Mesenchymal stem cell (in vitro differentiated cells and primary cell): Measurements from ENCODE around the gene CYP2D6.
"Not testable (repeated sequence)": the region's sequence is repeated elsewhere in the genome, so short reads cannot be mapped to it uniquely, and the experiment has no call there.

ENCODE experiments used
- DNase-seq: peaks from one replicate; pipeline ENCODE4 v3.0.0-alpha.2; 2013
- H2AFZ ChIP-seq: one replicate; pipeline ENCODE4 v1.6.1; 2013; ENCODE audit warnings: low read depth, mild to moderate bottlenecking, control low read depth, inconsistent platforms, low read length, moderate library complexity
- H2AK5ac ChIP-seq: 2 replicates; pipeline ENCODE4 v1.6.1; 2013; ENCODE audit warnings: low read length, moderate library complexity, mild to moderate bottlenecking, inconsistent platforms; ENCODE audit not compliant: severe bottlenecking
- H2BK120ac ChIP-seq: one replicate; pipeline ENCODE4 v1.6.1; 2013; ENCODE audit warnings: low read depth, mild to moderate bottlenecking, inconsistent platforms, low read length, moderate library complexity
- H2BK12ac ChIP-seq, 2 experiments: one replicate each; pipeline ENCODE4 v1.6.1; 2013; ENCODE audit warnings: inconsistent platforms in 2 of 2, low read length in 2 of 2, mild to moderate bottlenecking in 2 of 2, moderate library complexity in 2 of 2, control low read depth in 1 of 2
- H2BK15ac ChIP-seq: one replicate; pipeline ENCODE4 v1.6.1; 2013; ENCODE audit warnings: mild to moderate bottlenecking, low read depth, inconsistent platforms; ENCODE audit not compliant: poor library complexity, severe bottlenecking
- H2BK5ac ChIP-seq: 2 replicates; pipeline ENCODE4 v1.6.1; 2013; ENCODE audit warnings: low read depth, mild to moderate bottlenecking, low read length, control low read depth, inconsistent platforms; ENCODE audit not compliant: poor library complexity, severe bottlenecking
- H3K14ac ChIP-seq, 2 experiments: one replicate each; pipeline ENCODE4 v1.6.1; 2013; ENCODE audit warnings: inconsistent platforms in 2 of 2, low read length in 2 of 2, control low read depth in 1 of 2, mild to moderate bottlenecking in 1 of 2, moderate library complexity in 1 of 2
- H3K18ac ChIP-seq, 2 experiments: one replicate each; pipeline ENCODE4 v1.6.1; 2013; ENCODE audit warnings: inconsistent platforms in 2 of 2, low read length in 2 of 2, control low read depth in 1 of 2, low read depth in 1 of 2, mild to moderate bottlenecking in 1 of 2
- H3K23ac ChIP-seq, 2 experiments: one replicate each; pipeline ENCODE4 v1.6.1; 2013; ENCODE audit warnings: inconsistent platforms in 2 of 2, low read length in 2 of 2, mild to moderate bottlenecking in 2 of 2, moderate library complexity in 2 of 2, control low read depth in 1 of 2
- H3K27ac ChIP-seq: 2 replicates; pipeline ENCODE4 v1.5.1; 2013; ENCODE audit warnings: mild to moderate bottlenecking, moderate library complexity, low read length, control low read depth, inconsistent platforms; ENCODE audit not compliant: poor library complexity, severe bottlenecking
- H3K27me3 ChIP-seq, 2 experiments: 2 replicates each; pipeline versions ENCODE4 v1.6.1 to v1.7.0; 2013; ENCODE audit warnings: low read length in 2 of 2, mild to moderate bottlenecking in 2 of 2, moderate library complexity in 2 of 2, control low read depth in 1 of 2, inconsistent platforms in 1 of 2; ENCODE audit not compliant: control insufficient read depth in 1 of 2, insufficient read depth in 1 of 2
- H3K36me3 ChIP-seq, 2 experiments: 2 replicates each; pipeline versions ENCODE4 v1.6.1 to v1.7.0; 2013; ENCODE audit warnings: low read length in 2 of 2, control low read depth in 1 of 2, inconsistent platforms in 1 of 2, low read depth in 1 of 2, mild to moderate bottlenecking in 1 of 2; ENCODE audit not compliant: insufficient read depth in 2 of 2, control insufficient read depth in 1 of 2
- H3K4ac ChIP-seq, 2 experiments: one replicate each; pipeline ENCODE4 v1.6.1; 2013; ENCODE audit warnings: inconsistent platforms in 2 of 2, low read length in 2 of 2, mild to moderate bottlenecking in 2 of 2, moderate library complexity in 2 of 2, control low read depth in 1 of 2, low read depth in 1 of 2
- H3K4me1 ChIP-seq: 2 replicates; pipeline ENCODE4 v1.6.1; 2013; ENCODE audit warnings: low read depth, low read length, control low read depth; ENCODE audit not compliant: control insufficient read depth, insufficient read depth
- H3K4me2 ChIP-seq: 2 replicates; pipeline ENCODE4 v1.6.1; 2013; ENCODE audit warnings: low read length, mild to moderate bottlenecking, inconsistent platforms; ENCODE audit not compliant: poor library complexity, severe bottlenecking
- H3K4me3 ChIP-seq, 2 experiments: 2 replicates each; pipeline versions ENCODE4 v1.5.1 to v1.7.0; 2013; ENCODE audit warnings: low read length in 2 of 2, mild to moderate bottlenecking in 2 of 2, control low read depth in 1 of 2, low read depth in 1 of 2; ENCODE audit not compliant: insufficient read depth in 1 of 2
- H3K79me1 ChIP-seq: replicated peaks from 2 replicates; pipeline ENCODE4 v1.6.1; 2013; ENCODE audit warnings: mild to moderate bottlenecking, control low read depth, low read length, inconsistent platforms; ENCODE audit not compliant: poor library complexity, severe bottlenecking
- H3K9ac ChIP-seq: 2 replicates; pipeline ENCODE4 v1.7.0; 2013; ENCODE audit warnings: mild to moderate bottlenecking, low read length, moderate library complexity
- H3K9me3 ChIP-seq: 2 replicates; pipeline ENCODE4 v1.7.0; 2013; ENCODE audit warnings: mild to moderate bottlenecking, low read length; ENCODE audit not compliant: control insufficient read depth
- H4K8ac ChIP-seq: one replicate; pipeline ENCODE4 v1.6.1; 2013; ENCODE audit warnings: inconsistent platforms, mild to moderate bottlenecking, low read length, moderate library complexity
- H4K91ac ChIP-seq: one replicate; pipeline ENCODE4 v1.6.1; 2013; ENCODE audit warnings: mild to moderate bottlenecking, low read length, inconsistent platforms
- WGBS: methylation state at CpG from one replicate; pipeline ENCODE4 v1.1.7; 2013; ENCODE audit warnings: mixed read lengths; 5-methylcytosine and 5-hydroxymethylcytosine counted together

The CYP2D6 gene

GRCh38 chr22:42152661-42153270, 22.2 kb upstream of the CYP2D6 start:
- no peak overlapping the region for H3K4me3 ChIP-seq
- H3K18ac ChIP-seq, result no peak overlapping the region
- no peaks in the 10 kb centered on the region for H3K4me1 ChIP-seq
- no peak overlapping the region for H4K91ac ChIP-seq
- H3K4me2 ChIP-seq, result no peak overlapping the region
- H2AFZ ChIP-seq, result no peak overlapping the region
- H2BK5ac ChIP-seq, result no peak overlapping the region
- no peak overlapping the region for H2BK12ac ChIP-seq
- H3K27me3 ChIP-seq, result no peaks in the 10 kb centered on the region
- H3K4ac ChIP-seq, result no peak overlapping the region
- peaks cover 29 to 58% of the 10 kb centered on the region in 2 experiments for H3K36me3 ChIP-seq
- H3K27ac ChIP-seq, result no peak overlapping the region
- no peak overlapping the region for H3K14ac ChIP-seq
- no peaks in the 10 kb centered on the region for H3K9me3 ChIP-seq
- H4K8ac ChIP-seq, result no peak overlapping the region
- H2AK5ac ChIP-seq, result no peak overlapping the region
- H3K9ac ChIP-seq, result no peak overlapping the region
- no peak for DNase-seq
- H2BK120ac ChIP-seq, result no peak overlapping the region
- no peak overlapping the region for H3K23ac ChIP-seq
- H2BK15ac ChIP-seq, result no peak overlapping the region
- H3K79me1 ChIP-seq, result no peaks in the 10 kb centered on the region
- WGBS, result 94% methylated on average over 42 of the region's 42 CpGs

- H3K18ac ChIP-seq, result no peak overlapping the region
- H4K91ac ChIP-seq, result no peak overlapping the region
- no peak overlapping the region for H3K9ac ChIP-seq
- DNase-seq, result no peak
- H3K4me1 ChIP-seq, result no peaks in the 10 kb centered on the region
- no peak overlapping the region for H3K4me2 ChIP-seq
- no peaks in the 10 kb centered on the region for H3K79me1 ChIP-seq
- no peak overlapping the region for H2BK5ac ChIP-seq
- 93% methylated on average over 39 of the region's 43 CpGs for WGBS
- no peak overlapping the region for H3K27ac ChIP-seq
- no peaks in the 10 kb centered on the region for H3K9me3 ChIP-seq
- no peak overlapping the region for H3K14ac ChIP-seq
- H3K4ac ChIP-seq, result no peak overlapping the region
- H2AK5ac ChIP-seq, result no peak overlapping the region
- H3K27me3 ChIP-seq, result no peaks in the 10 kb centered on the region
- H4K8ac ChIP-seq, result no peak overlapping the region
- H2AFZ ChIP-seq, result no peak overlapping the region
- H2BK120ac ChIP-seq, result no peak overlapping the region
- H2BK12ac ChIP-seq, result no peak overlapping the region
- no peak overlapping the region for H2BK15ac ChIP-seq
- H3K23ac ChIP-seq, result no peak overlapping the region
- no peak overlapping the region for H3K4me3 ChIP-seq
- H3K36me3 ChIP-seq, result peaks cover 29 to 58% of the 10 kb centered on the region in 2 experiments
These were observed 21.5 kb upstream of the CYP2D6 start for GRCh38 chr22:42151924-42152635.

GRCh38 chr22:42150727-42151590, 20.3 kb upstream of the CYP2D6 start:
- no peak overlapping the region for H3K27ac ChIP-seq
- no peak for DNase-seq
- H3K23ac ChIP-seq, result no peak overlapping the region
- no peak overlapping the region for H2BK120ac ChIP-seq
- H2AK5ac ChIP-seq, result no peak overlapping the region
- H3K9me3 ChIP-seq, result no peaks in the 10 kb centered on the region
- no peak overlapping the region for H3K18ac ChIP-seq
- no peak overlapping the region for H3K4ac ChIP-seq
- H2BK5ac ChIP-seq, result no peak overlapping the region
- no peak overlapping the region for H4K8ac ChIP-seq
- H4K91ac ChIP-seq, result no peak overlapping the region
- H3K79me1 ChIP-seq, result no peaks in the 10 kb centered on the region
- no peaks in the 10 kb centered on the region for H3K27me3 ChIP-seq
- H3K4me1 ChIP-seq, result no peaks in the 10 kb centered on the region
- WGBS, result 96% methylated on average over 24 of the region's 27 CpGs
- H3K9ac ChIP-seq, result no peak overlapping the region
- peaks cover 20 to 54% of the 10 kb centered on the region in 2 experiments for H3K36me3 ChIP-seq
- H3K14ac ChIP-seq, result no peak overlapping the region
- H2AFZ ChIP-seq, result no peak overlapping the region
- H2BK15ac ChIP-seq, result no peak overlapping the region
- no peak overlapping the region for H3K4me3 ChIP-seq
- H3K4me2 ChIP-seq, result no peak overlapping the region
- no peak overlapping the region for H2BK12ac ChIP-seq

- H3K4me2 ChIP-seq, DNase-seq, H2AFZ ChIP-seq, H3K4ac ChIP-seq, H3K9me3 ChIP-seq, H4K8ac ChIP-seq, H3K27ac ChIP-seq, H3K18ac ChIP-seq, H3K79me1 ChIP-seq, H2BK12ac ChIP-seq, H3K9ac ChIP-seq, H2AK5ac ChIP-seq, H2BK15ac ChIP-seq, H3K23ac ChIP-seq, H3K27me3 ChIP-seq, H2BK120ac ChIP-seq, H3K14ac ChIP-seq, H3K4me3 ChIP-seq, H3K4me1 ChIP-seq, H4K91ac ChIP-seq, H2BK5ac ChIP-seq: not testable (repeated sequence)
- WGBS, result 94% methylated on average over 10 of the region's 16 CpGs
- H3K36me3 ChIP-seq, result peaks cover 11 to 44% of the 10 kb centered on the region in 2 experiments
These were observed 19.2 kb upstream of the CYP2D6 start for GRCh38 chr22:42149798-42150197.
